ENCODE results near the gene PARP2. TPM values are rescaled to one million over a fixed set of nuclear protein-coding genes. Genes with fewer than 3 reads are reported as not detected.

Gene PARP2
- total and polyA plus RNA-seq, 10 donors: 9.1 to 25.0 (median 14.7) TPM

DNA sequence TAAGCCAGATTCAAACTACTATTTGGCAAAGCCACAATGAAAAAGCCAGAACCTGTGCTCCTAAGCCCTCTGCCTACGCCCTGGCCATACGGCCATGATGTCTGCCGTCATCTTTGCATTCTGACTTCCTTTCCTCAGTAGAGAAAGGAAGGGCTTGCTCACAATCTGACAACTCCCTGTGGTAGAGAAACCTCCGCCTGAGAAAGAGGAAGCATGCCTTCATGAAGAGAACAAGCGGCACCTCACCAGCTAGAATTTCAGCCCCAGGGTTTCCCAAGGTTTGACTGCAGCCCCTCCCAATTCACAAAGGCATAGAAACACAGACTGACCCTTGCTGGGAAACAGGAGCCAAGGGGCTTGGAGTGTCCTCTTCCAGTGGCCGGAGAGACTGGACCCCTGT is 44.1 kb downstream of the PARP2 start:
- no peak for TF ChIP-seq CTCF (IDR thresholded peaks at IDR 0.05 in 8 of 11, conservative IDR thresholded peaks at IDR 0.05 in 3 of 11)
- no peak for TF ChIP-seq POLR2AphosphoS5 (IDR thresholded peaks at IDR 0.05)
- no peak for TF ChIP-seq POLR2A (IDR thresholded peaks at IDR 0.05)
- 53 to 80% (median 74%) methylated on average over 6 of the region's 6 CpGs for WGBS, 5 donors
- Histone ChIP-seq H3K36me3 (peaks cover 15 to 100% (median 97%) of the 10 kb centered on the region in 6 donors), H3K9me3 (no peaks in the 10 kb centered on the region), H3K27ac (peak overlapping the region in 4 of 8 donors; percentile 10 to 54 (median 48)), H3K4me3 (no peak overlapping the region), H3K27me3 (replicated peaks in 1 of 7) (no peaks in the 10 kb centered on the region), H3K4me1 (peaks cover 0 to 9% (median 0%) of the 10 kb centered on the region in 6 donors)
- no peak for DNase-seq
- intact Hi-C loops (cut with DNase I; ENCODE audit: low total_unique reads): no loop called here

DNA sequence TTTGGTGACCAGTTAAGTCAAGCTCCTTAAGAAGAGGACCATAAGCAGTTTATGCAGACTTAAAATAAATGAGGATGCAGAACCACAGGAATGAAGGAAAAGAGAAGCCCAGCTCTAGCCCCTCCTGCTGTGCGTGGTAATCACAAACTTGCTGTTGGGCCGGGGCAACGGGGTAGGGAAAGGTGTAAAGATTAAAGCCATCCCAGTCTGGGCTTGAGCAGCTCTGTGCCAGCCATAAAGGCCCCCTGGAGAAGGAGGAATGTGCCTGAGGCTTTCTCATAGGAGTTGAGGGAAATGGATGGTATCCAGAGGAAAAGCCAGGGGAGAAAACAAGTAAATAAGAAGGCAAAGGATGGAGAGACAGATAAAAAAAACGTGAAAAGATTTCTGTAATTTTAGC is 44.7 kb downstream of the PARP2 start:
- Histone ChIP-seq H3K27me3 (replicated peaks in 1 of 7) (no peaks in the 10 kb centered on the region), H3K4me1 (peaks cover 0 to 9% (median 0%) of the 10 kb centered on the region in 6 donors), H3K9me3 (no peaks in the 10 kb centered on the region), H3K36me3 (peaks cover 15 to 100% (median 97%) of the 10 kb centered on the region in 6 donors), H3K4me3 (no peak overlapping the region), H3K27ac (peak overlapping the region in 3 of 8 donors; percentile 47 to 54 (median 48))
- intact Hi-C loops (cut with DNase I; ENCODE audit: low total_unique reads): no loop called here
- DNase-seq: no peak
- WGBS, 5 donors: 69 to 83% (median 75%) methylated on average over 4 of the region's 4 CpGs
- no peak for TF ChIP-seq CTCF (IDR thresholded peaks at IDR 0.05 in 8 of 11, conservative IDR thresholded peaks at IDR 0.05 in 3 of 11)
- no peak for TF ChIP-seq POLR2AphosphoS5 (IDR thresholded peaks at IDR 0.05)
- no peak for TF ChIP-seq POLR2A (IDR thresholded peaks at IDR 0.05)

DNA sequence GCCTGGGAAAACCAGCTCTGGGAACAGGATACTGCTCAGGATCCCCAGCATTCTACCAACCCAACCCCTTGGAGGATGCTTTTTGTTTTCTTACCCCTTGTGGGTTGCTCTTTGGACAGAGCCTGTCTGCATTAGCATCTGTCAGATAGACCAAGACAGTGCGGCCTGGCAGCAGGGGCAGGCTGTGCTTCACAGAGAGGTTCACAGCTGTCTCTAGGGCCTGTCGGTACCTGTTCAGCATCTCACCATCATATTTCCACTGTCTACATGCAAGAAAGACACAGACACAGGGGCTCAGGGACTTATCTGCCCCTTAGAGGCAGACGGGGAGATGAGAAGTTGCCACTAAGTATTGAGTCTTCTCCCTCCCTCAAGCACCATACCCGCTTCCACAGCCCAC is 48.1 kb downstream of the PARP2 start:
- H3K4me1 ChIP-seq: peaks cover 0 to 9% (median 0%) of the 10 kb centered on the region in 6 donors
- DNase-seq: no peak
- H3K36me3 ChIP-seq: peaks cover 13 to 100% (median 97%) of the 10 kb centered on the region in 6 donors
- no peaks in the 10 kb centered on the region for H3K9me3 ChIP-seq
- intact Hi-C loops (cut with DNase I; ENCODE audit: low total_unique reads): no loop called here
- H3K27ac ChIP-seq: no peak overlapping the region
- WGBS, 5 donors: 90 to 99% (median 97%) methylated on average over 4 of the region's 4 CpGs
- H3K4me3 ChIP-seq: no peak overlapping the region
- H3K27me3 ChIP-seq (replicated peaks in 1 of 7): no peaks in the 10 kb centered on the region
- no peak for TF ChIP-seq CTCF (IDR thresholded peaks at IDR 0.05 in 8 of 11, conservative IDR thresholded peaks at IDR 0.05 in 3 of 11)

- H3K4me3 ChIP-seq: no peak overlapping the region
- DNase-seq: no peak
- no peaks in the 10 kb centered on the region for H3K9me3 ChIP-seq
- TF ChIP-seq POLR2AphosphoS5 (IDR thresholded peaks at IDR 0.05) (no peak), CTCF (IDR thresholded peaks at IDR 0.05 in 8 of 11, conservative IDR thresholded peaks at IDR 0.05 in 3 of 11) (no peak), POLR2A (IDR thresholded peaks at IDR 0.05) (no peak)
- no peaks in the 10 kb centered on the region for H3K27me3 ChIP-seq (replicated peaks in 1 of 7)
- H3K27ac ChIP-seq: no peak overlapping the region
- H3K4me1 ChIP-seq: no peaks in the 10 kb centered on the region
- H3K36me3 ChIP-seq: peaks cover 8 to 100% (median 94%) of the 10 kb centered on the region in 6 donors
- 91 to 98% (median 93%) methylated on average over 3 of the region's 3 CpGs for WGBS, 5 donors
- intact Hi-C loops (cut with DNase I; ENCODE audit: low total_unique reads): no loop called here
Measured at GRCh38 chr14:20397511-20397910, 54.1 kb downstream of the PARP2 start.

Measured in spleen (tissue), 11 donors.